Activated CD4-positive, alpha-beta T cell treated with anti-CD3 and anti-CD28 coated beads, Interleukin-2, amount 10 ng/mL, durations not matched to agents 24 days and 14 days (primary cell): ENCODE measurements around the gene UTP3. TPM values are rescaled to one million over a fixed set of nuclear protein-coding genes. Genes with fewer than 3 reads are reported as not detected.
A peak's percentile ranks its signal among the peaks of the same experiment; 100 is the strongest.
"Not testable (repeated sequence)": the region's sequence is repeated elsewhere in the genome, so short reads cannot be mapped to it uniquely, and the experiment has no call there.

ENCODE experiments used
- DNase-seq: peaks from one replicate; pipeline ENCODE4 v3.0.0; 2022
- H3K27ac Mint-ChIP-seq: one replicate; pipeline ENCODE4 v1.8.0; 2022; ENCODE audit warnings: mild to moderate bottlenecking, mixed read lengths
- H3K27me3 Mint-ChIP-seq: one replicate; pipeline ENCODE4 v1.8.0; 2022; ENCODE audit warnings: mixed read lengths
- H3K36me3 Mint-ChIP-seq: one replicate; pipeline ENCODE4 v1.8.0; 2022; ENCODE audit warnings: low read depth, mild to moderate bottlenecking, mixed read lengths
- H3K4me1 Mint-ChIP-seq: one replicate; pipeline ENCODE4 v1.8.0; 2021; ENCODE audit warnings: mixed read lengths
- H3K4me3 Mint-ChIP-seq: one replicate; pipeline ENCODE4 v1.8.0; 2022; ENCODE audit warnings: mild to moderate bottlenecking, moderate library complexity, mixed read lengths
- H3K9me3 Mint-ChIP-seq: one replicate; pipeline ENCODE4 v1.8.0; 2021; ENCODE audit warnings: mixed read lengths
- intact Hi-C: fragments of 100-400 bp; cut with micrococcal nuclease; formaldehyde crosslinking; loops from one replicate; pipeline ENCODE4 v1.15.1; 2023
- total RNA-seq: library from RNA; stranded (reverse); gene quantifications from 2 replicates; pipeline ENCODE4 v1.2.3, GENCODE V29; 2022

Gene UTP3
- total RNA-seq, 1 donor from 2014 or later = 45.9 TPM

DNA sequence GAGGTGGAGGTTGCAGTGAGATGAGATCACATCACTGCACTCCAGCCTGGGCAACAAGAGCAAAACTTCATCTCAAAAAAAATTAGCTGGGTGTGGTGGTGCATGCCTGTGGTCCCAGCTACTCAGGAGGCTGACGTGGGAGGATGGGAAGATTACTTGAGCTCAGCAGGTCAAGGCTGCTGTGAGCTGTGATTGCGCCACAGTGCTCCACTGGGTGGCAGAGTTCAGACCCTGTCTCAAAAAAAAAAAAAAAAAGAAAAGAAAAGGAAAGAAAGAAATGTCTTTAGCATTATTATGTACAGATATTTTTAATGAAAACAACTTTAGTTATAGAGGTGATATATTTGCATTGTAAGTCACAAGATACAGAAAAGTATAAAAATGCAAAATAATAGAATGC, 47.6 kb downstream of the UTP3 start:
- Mint-ChIP-seq H3K27ac (peak overlapping the region; percentile 43), H3K4me1 (peaks cover 33% of the 10 kb centered on the region), H3K4me3 (peak overlapping the region; percentile 63)
- H3K9me3 Mint-ChIP-seq, H3K36me3 Mint-ChIP-seq, H3K27me3 Mint-ChIP-seq: not testable (repeated sequence)
- intact Hi-C loops = loop anchor here (10.0 kb wide), 2 partner anchors 189 to 259 kb away; partner anchors contain the start of gene DCK
- DNase-seq = peak; percentile 76

DNA sequence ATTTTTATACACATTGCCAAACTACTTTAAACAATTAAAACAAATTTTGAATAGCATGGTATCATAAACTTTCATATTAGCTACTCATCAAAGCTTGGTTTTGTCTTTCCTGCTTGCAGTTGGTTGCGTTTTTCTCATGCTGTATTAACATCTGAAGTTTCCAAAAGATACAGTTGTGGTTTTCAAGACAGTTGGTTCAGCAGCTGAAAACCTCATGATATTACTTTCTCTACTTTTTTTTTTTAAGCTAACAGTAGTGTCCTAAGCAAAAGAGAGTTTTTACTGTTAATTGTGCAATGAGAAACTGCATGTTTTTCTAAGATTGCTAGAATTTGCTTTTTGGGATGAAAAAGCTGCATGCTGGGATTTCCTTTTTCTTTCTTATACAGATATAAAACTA, 48.7 kb downstream of the UTP3 start:
- Mint-ChIP-seq H3K4me1 (peaks cover 33% of the 10 kb centered on the region), H3K36me3 (no peaks in the 10 kb centered on the region), H3K27me3 (peaks cover 7% of the 10 kb centered on the region), H3K9me3 (no peaks in the 10 kb centered on the region), H3K4me3 (peak overlapping the region; percentile 23), H3K27ac (peak overlapping the region; percentile 16)
- intact Hi-C loops = loop anchor here (10.0 kb wide), 2 partner anchors 188 to 258 kb away; partner anchors contain the start of gene DCK
- DNase-seq = peak; percentile 64

DNA sequence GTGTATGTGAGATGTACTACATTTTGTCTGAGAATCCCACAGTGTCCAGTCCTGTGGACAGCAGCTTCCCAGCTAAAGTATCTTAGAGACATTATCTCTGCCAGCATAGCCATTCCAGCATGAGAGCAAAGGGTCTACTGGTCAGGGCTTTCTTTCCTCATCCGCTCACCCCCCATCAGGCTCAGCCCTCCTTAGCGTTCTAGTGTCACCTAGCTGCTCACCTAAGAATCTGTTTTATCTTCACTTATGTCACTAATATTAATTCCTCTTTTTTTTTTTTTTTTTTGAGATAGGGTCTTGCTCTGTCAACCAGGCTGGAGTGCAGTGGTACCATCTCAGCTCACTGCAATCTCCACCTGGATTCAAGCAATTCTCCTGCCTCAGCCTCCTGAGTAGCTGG, 49.1 kb downstream of the UTP3 start:
- no peak for DNase-seq
- Mint-ChIP-seq H3K27ac (peak overlapping the region; percentile 16), H3K27me3 (peaks cover 9% of the 10 kb centered on the region), H3K4me1 (peaks cover 33% of the 10 kb centered on the region), H3K36me3 (no peaks in the 10 kb centered on the region), H3K9me3 (no peaks in the 10 kb centered on the region), H3K4me3 (peak overlapping the region; percentile 23)
- intact Hi-C loops = loop anchor here (10.0 kb wide), 2 partner anchors 187 to 257 kb away; partner anchors contain the start of gene DCK

DNA sequence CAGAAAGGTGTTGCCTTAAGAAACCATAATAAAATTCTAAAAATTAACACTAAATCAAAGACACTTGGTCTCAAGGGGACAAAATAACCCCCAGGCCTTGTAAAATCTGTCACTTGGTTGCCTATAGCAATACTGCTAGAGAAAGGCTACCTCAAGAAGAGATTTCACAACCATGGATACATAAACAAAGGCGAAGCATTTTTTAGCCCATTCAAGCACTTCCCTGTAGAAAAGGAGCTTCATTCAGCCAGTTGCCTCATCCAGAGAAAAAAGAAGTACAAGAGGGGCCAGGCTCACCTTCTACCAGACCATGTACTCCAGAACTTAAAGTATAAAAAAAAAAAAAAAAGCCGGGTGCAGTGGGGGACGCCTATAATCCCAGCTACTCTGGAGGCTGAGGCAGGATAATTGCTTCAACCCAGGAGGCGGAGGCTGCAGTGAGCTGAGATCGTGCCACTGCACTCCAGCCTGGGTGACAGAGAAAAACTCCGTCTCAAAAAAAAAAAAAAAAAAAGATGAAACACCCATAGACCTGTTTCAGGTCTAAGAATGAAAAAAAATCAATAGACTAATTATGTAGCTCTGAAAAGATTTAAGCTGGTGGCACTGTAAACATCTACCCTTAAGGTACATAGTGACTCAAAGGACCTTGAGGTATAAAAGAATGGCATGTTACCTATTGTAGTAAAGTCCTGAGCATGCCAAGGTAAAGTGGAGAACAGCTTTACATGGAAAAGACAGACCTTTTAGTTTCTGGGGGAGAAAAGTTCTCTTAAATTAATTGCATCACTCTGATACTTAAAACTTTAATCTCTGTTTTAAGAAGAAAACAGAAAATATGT, 51.4 kb downstream of the UTP3 start:
- Mint-ChIP-seq H3K36me3 (no peaks in the 10 kb centered on the region), H3K27me3 (peaks cover 10% of the 10 kb centered on the region), H3K4me1 (peaks cover 20% of the 10 kb centered on the region), H3K9me3 (no peaks in the 10 kb centered on the region), H3K27ac (no peak overlapping the region), H3K4me3 (no peak overlapping the region)
- intact Hi-C loops = loop anchor here (10.0 kb wide), 2 partner anchors 185 to 255 kb away; partner anchors contain the start of gene DCK
- DNase-seq = no peak

Other genes starting within 250 kb of the UTP3 start
- gene MUC7, start 216.3 kb upstream of the UTP3 start, total RNA-seq = not detected in 2 replicates
- not detected in 2 replicates for gene AMTN, start 170.0 kb upstream of the UTP3 start, total RNA-seq
- not detected in 2 replicates for gene AMBN, start 96.3 kb upstream of the UTP3 start, total RNA-seq
- not detected in 2 replicates for gene ENAM, start 59.8 kb upstream of the UTP3 start, total RNA-seq
- gene JCHAIN, start 22.0 kb upstream of the UTP3 start, total RNA-seq = not detected in 2 replicates
- 11.5 and 14.8 TPM in 2 replicates for gene RUFY3, start 33.4 kb downstream of the UTP3 start, total RNA-seq
- 122 and 124 TPM in 2 replicates for gene GRSF1, start 151.4 kb downstream of the UTP3 start, total RNA-seq
- gene MOB1B, start 213.8 kb downstream of the UTP3 start, total RNA-seq = 23.1 and 24.1 TPM in 2 replicates